ENCODE results near the gene TIMP1. TPM values are rescaled to one million over a fixed set of nuclear protein-coding genes. Genes with fewer than 3 reads are reported as not detected.

Gene TIMP1
- total and polyA plus RNA-seq, 2 experiments from 2014 or later, result 39.0 to 117 TPM

DNA sequence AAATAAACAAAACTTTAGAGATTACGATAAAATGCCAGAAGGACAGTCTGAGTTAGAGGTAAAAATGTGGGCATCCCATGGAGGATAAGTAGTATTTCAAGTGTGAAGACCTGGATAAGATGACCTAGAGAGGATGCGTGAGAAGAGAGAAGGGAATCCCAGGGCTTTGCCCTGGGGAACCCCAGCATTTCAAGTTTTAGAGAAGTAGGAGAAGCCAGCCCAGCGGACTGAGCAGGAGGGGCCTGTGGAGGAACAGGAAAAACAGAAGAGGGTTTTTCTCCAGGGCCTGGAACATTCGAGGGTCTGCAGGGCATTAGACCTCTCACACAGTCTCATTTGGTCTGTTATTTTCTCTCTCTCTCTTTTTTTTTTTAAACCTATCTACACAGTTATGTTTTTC is 50.4 kb downstream of the TIMP1 start:
- no peaks in the 10 kb centered on the region for H4K20me1 ChIP-seq (replicated peaks; ENCODE audit: insufficient read depth)
- Mint-ChIP-seq H3K4me1 (peaks cover 15% of the 10 kb centered on the region), H3K4me3 (no peak overlapping the region), H3K27me3 (ENCODE audit: insufficient read depth, low read depth, poor library complexity) (peaks cover 6% of the 10 kb centered on the region), H3K9me3 (no peaks in the 10 kb centered on the region), H3K27ac (no peak overlapping the region), H3K36me3 (ENCODE audit: low read depth) (peaks cover 16% of the 10 kb centered on the region)
- no peak overlapping the region for H2AFZ ChIP-seq
- no peak overlapping the region for H3K27ac ChIP-seq (ENCODE audit: low read depth)
- H3K9me2 ChIP-seq (ENCODE audit: insufficient read depth), result no peaks in the 10 kb centered on the region
- no peaks in the 10 kb centered on the region for H3K27me3 ChIP-seq (ENCODE audit: insufficient read depth)
- H3F3A ChIP-seq (replicated peaks; ENCODE audit: low read depth), result no peaks in the 10 kb centered on the region
- H3K4me3 ChIP-seq, result no peak overlapping the region
- no peak for ATAC-seq
- TF ChIP-seq CTCF (conservative IDR thresholded peaks at IDR 0.05; ENCODE audit: low read depth in 2 of 2) (no peak), CREB1 (CRISPR knock-in tag; IDR thresholded peaks at IDR 0.05; ENCODE audit: low read depth) (no peak), EZH2 (IDR thresholded peaks at IDR 0.05; ENCODE audit: low read depth, unreplicated experiment) (no peak), ZNF331 (CRISPR knock-in tag; IDR thresholded peaks at IDR 0.05; ENCODE audit: low read depth) (no peak), NANOG (IDR thresholded peaks at IDR 0.05; ENCODE audit: borderline replicate concordance) (no peak), ZNF462 (CRISPR knock-in tag; IDR thresholded peaks at IDR 0.05) (no peak), ZNF114 (CRISPR knock-in tag; IDR thresholded peaks at IDR 0.05) (no peak), REST (IDR thresholded peaks at IDR 0.05; ENCODE audit: unreplicated experiment) (no peak), POLR2AphosphoS5 (IDR thresholded peaks at IDR 0.05; ENCODE audit: low read depth) (no peak), STAT1 (IDR thresholded peaks at IDR 0.05; ENCODE audit: unreplicated experiment) (no peak), EZH2phosphoT487 (IDR thresholded peaks at IDR 0.05; ENCODE audit: unreplicated experiment) (no peak)
- TF ChIP-seq, protein P1, sequence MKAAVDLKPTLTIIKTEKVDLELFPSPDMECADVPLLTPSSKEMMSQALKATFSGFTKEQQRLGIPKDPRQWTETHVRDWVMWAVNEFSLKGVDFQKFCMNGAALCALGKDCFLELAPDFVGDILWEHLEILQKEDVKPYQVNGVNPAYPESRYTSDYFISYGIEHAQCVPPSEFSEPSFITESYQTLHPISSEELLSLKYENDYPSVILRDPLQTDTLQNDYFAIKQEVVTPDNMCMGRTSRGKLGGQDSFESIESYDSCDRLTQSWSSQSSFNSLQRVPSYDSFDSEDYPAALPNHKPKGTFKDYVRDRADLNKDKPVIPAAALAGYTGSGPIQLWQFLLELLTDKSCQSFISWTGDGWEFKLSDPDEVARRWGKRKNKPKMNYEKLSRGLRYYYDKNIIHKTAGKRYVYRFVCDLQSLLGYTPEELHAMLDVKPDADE (IDR thresholded peaks at IDR 0.05), result no peak
- no peaks in the 10 kb centered on the region for H3K36me3 ChIP-seq (ENCODE audit: insufficient read depth)
- H3K4me2 ChIP-seq, result no peak overlapping the region
- H3K79me2 ChIP-seq (replicated peaks; ENCODE audit: insufficient read depth), result no peaks in the 10 kb centered on the region
- peaks cover 5% of the 10 kb centered on the region; the same call in 1 of the 2 replicates for H3K4me1 ChIP-seq (ENCODE audit: insufficient read depth)
- no peak for DNase-seq (ENCODE audit: low spot score)

All from GM23338 (cell line).